ENCODE data around the gene TSPAN3.

Gene TSPAN3

DNA sequence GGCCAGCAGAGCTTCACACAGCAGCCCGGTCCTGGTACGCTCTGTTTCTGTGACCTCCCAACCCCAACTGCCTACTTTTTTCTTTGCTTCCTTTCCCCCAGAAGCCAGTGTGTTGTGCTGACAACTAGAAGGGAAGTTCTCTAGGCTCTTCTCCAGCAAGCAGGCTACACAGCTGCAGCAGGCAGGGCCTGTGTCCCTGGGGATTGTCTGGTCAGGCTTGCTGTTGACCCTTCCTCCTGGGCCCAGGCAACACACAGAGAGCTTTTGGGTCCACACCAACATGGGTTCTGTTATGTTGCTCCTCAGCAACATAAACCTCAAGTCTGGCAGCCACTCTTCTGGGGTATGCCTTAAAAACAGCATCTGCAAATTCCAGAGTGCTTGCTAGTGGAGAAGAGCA is 36.2 kb upstream of the TSPAN3 start:
- WGBS, 2 donors (ENCODE audit: extremely low coverage in 2 of 2, insufficient read length in 2 of 2, insufficient replicate concordance in 1 of 2), result no CpG with 5 or more reads among the region's 2 CpGs
- Histone ChIP-seq H3K4me3 (ENCODE audit: low read length in 2 of 2) (no peak overlapping the region), H3K14ac (ENCODE audit: low read length) (no peak overlapping the region), H3K79me1 (ENCODE audit: low read depth, low read length) (no peaks in the 10 kb centered on the region), H3K23ac (ENCODE audit: low read depth, low read length, poor library complexity) (no peak overlapping the region), H3K4me2 (ENCODE audit: insufficient read depth, low read length, poor library complexity, severe bottlenecking) (no peak overlapping the region), H2BK5ac (ENCODE audit: low read length) (no peak overlapping the region), H3K9ac (ENCODE audit: low read depth, low read length, poor library complexity) (no peak overlapping the region), H3K36me3 (replicated peaks in 1 of 2; ENCODE audit: control insufficient read depth in 2 of 2, insufficient read depth in 2 of 2, low read length in 2 of 2) (peaks cover 0 to 3% of the 10 kb centered on the region in 2 donors), H2AFZ (ENCODE audit: low read length) (no peak overlapping the region), H3K4me1 (ENCODE audit: control insufficient read depth in 2 of 2, insufficient read depth in 1 of 2, low read depth in 1 of 2, low read length in 2 of 2) (peaks cover 5 to 12% of the 10 kb centered on the region in 2 donors), H3K27ac (replicated peaks; ENCODE audit: low read length) (no peak overlapping the region), H3K27me3 (ENCODE audit: control insufficient read depth in 3 of 3, insufficient read depth in 3 of 3, low read depth in 1 of 3, low read length in 3 of 3) (no peaks in the 10 kb centered on the region), H2BK12ac (ENCODE audit: low read length) (no peak overlapping the region), H3K9me3 (replicated peaks in 1 of 2; ENCODE audit: control insufficient read depth in 2 of 2, insufficient read depth in 1 of 2, low read depth in 1 of 2, low read length in 2 of 2) (no peaks in the 10 kb centered on the region), H3K18ac (ENCODE audit: low read length) (no peak overlapping the region), H2BK120ac (ENCODE audit: low read depth, low read length) (no peak overlapping the region), H3K4ac (ENCODE audit: low read length) (no peak overlapping the region), H4K91ac (ENCODE audit: low read depth, low read length, poor library complexity) (no peak overlapping the region), H2AK5ac (ENCODE audit: low read depth, low read length) (no peak overlapping the region), H2BK15ac (ENCODE audit: low read length) (no peak overlapping the region), H4K8ac (ENCODE audit: low read depth, low read length) (no peak overlapping the region)
- DNase-seq (ENCODE audit: low spot score), result no peak

DNA sequence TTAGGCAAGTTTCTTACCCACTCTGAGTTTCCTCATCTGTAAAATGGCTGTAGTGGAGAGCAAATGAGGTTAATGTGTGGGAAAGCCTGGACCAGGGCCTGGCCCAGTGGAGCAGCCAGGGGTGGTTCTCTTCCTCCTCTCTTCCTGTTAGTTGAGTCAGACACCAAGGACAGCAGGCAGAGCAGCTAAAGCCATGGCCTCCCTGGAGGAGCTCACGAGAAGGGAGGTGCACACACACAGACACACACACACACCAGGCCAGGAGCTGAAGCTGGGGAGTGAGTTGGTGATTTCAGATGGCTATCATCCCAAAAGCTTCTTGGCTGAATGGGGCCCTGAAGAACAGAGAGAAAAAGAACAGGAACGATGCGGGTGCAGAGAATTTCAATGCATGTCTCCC is 33.2 kb upstream of the TSPAN3 start:
- H4K91ac ChIP-seq (ENCODE audit: low read depth, low read length, poor library complexity), result no peak overlapping the region
- H3K4me3 ChIP-seq (ENCODE audit: low read length in 2 of 2), result no peak overlapping the region
- no peak overlapping the region for H3K27ac ChIP-seq (replicated peaks; ENCODE audit: low read length)
- no peak overlapping the region for H2BK12ac ChIP-seq (ENCODE audit: low read length)
- no peak overlapping the region for H2AFZ ChIP-seq (ENCODE audit: low read length)
- no peaks in the 10 kb centered on the region for H3K36me3 ChIP-seq (replicated peaks in 1 of 2; ENCODE audit: control insufficient read depth in 2 of 2, insufficient read depth in 2 of 2, low read length in 2 of 2)
- no peak overlapping the region for H3K23ac ChIP-seq (ENCODE audit: low read depth, low read length, poor library complexity)
- no peak overlapping the region for H2BK120ac ChIP-seq (ENCODE audit: low read depth, low read length)
- no peak overlapping the region for H3K18ac ChIP-seq (ENCODE audit: low read length)
- DNase-seq (ENCODE audit: low spot score), result no peak
- WGBS, 2 donors (ENCODE audit: extremely low coverage in 2 of 2, insufficient read length in 2 of 2, insufficient replicate concordance in 1 of 2), result no CpG with 5 or more reads among the region's 3 CpGs
- no peak overlapping the region for H3K9ac ChIP-seq (ENCODE audit: low read depth, low read length, poor library complexity)
- H3K4me2 ChIP-seq (ENCODE audit: insufficient read depth, low read length, poor library complexity, severe bottlenecking), result no peak overlapping the region
- no peaks in the 10 kb centered on the region for H3K27me3 ChIP-seq (ENCODE audit: control insufficient read depth in 3 of 3, insufficient read depth in 3 of 3, low read depth in 1 of 3, low read length in 3 of 3)
- no peaks in the 10 kb centered on the region for H3K9me3 ChIP-seq (replicated peaks in 1 of 2; ENCODE audit: control insufficient read depth in 2 of 2, insufficient read depth in 1 of 2, low read depth in 1 of 2, low read length in 2 of 2)
- H3K4me1 ChIP-seq (ENCODE audit: control insufficient read depth in 2 of 2, insufficient read depth in 1 of 2, low read depth in 1 of 2, low read length in 2 of 2), result peaks cover 5 to 20% of the 10 kb centered on the region in 2 donors
- H4K8ac ChIP-seq (ENCODE audit: low read depth, low read length), result no peak overlapping the region
- H3K79me1 ChIP-seq (ENCODE audit: low read depth, low read length), result no peaks in the 10 kb centered on the region
- no peak overlapping the region for H3K4ac ChIP-seq (ENCODE audit: low read length)
- H2BK5ac ChIP-seq (ENCODE audit: low read length), result no peak overlapping the region
- no peak overlapping the region for H2BK15ac ChIP-seq (ENCODE audit: low read length)
- H3K14ac ChIP-seq (ENCODE audit: low read length), result no peak overlapping the region
- no peak overlapping the region for H2AK5ac ChIP-seq (ENCODE audit: low read depth, low read length)

DNA sequence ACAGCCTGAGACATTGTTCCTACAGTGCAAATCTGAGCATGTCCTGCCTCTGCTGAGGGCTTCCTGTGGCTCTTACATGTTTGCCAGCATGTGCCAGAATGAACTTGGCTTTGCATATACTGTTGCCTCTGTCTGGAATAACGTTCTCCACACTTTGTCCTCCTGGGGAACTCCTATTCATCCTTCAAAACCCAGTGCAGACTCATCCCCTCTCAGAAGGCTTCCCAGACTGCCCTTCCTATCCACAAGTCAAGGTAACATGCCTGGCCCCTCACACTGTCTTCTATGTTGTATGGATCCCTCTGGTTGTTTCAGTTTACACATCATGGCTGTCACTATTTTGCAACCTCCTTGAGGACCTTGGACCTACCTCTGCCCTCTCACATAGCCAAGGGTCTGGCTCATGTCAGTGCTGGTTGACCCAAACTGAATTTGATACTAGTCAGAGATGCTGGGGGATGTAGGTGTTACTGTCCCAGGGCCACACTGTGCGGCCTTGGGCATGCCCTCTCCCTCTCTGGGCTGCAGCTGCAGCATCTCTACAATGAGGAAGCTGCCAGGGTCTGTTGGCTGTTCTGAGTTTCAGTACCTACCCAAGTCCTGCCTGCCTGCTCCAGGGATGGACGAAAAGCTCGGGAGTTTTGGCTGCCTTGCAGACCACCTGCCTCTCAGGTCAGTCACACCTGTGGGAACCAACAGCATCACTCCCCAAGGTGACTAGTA is 29.0 kb upstream of the TSPAN3 start:
- Histone ChIP-seq H2AK5ac (ENCODE audit: low read depth, low read length) (no peak overlapping the region), H3K27me3 (ENCODE audit: control insufficient read depth in 3 of 3, insufficient read depth in 3 of 3, low read depth in 1 of 3, low read length in 3 of 3) (no peaks in the 10 kb centered on the region), H3K9ac (ENCODE audit: low read depth, low read length, poor library complexity) (peak overlapping the region; percentile 7), H3K4me2 (ENCODE audit: insufficient read depth, low read length, poor library complexity, severe bottlenecking) (no peak overlapping the region), H3K79me1 (ENCODE audit: low read depth, low read length) (no peaks in the 10 kb centered on the region), H3K4me1 (ENCODE audit: control insufficient read depth in 2 of 2, insufficient read depth in 1 of 2, low read depth in 1 of 2, low read length in 2 of 2) (peaks cover 0 to 12% of the 10 kb centered on the region in 2 donors), H3K4ac (ENCODE audit: low read length) (no peak overlapping the region), H4K8ac (ENCODE audit: low read depth, low read length) (no peak overlapping the region), H2BK15ac (ENCODE audit: low read length) (no peak overlapping the region), H3K14ac (ENCODE audit: low read length) (no peak overlapping the region), H3K9me3 (replicated peaks in 1 of 2; ENCODE audit: control insufficient read depth in 2 of 2, insufficient read depth in 1 of 2, low read depth in 1 of 2, low read length in 2 of 2) (no peaks in the 10 kb centered on the region), H3K36me3 (replicated peaks in 1 of 2; ENCODE audit: control insufficient read depth in 2 of 2, insufficient read depth in 2 of 2, low read length in 2 of 2) (no peaks in the 10 kb centered on the region), H2BK5ac (ENCODE audit: low read length) (no peak overlapping the region), H2AFZ (ENCODE audit: low read length) (no peak overlapping the region), H4K91ac (ENCODE audit: low read depth, low read length, poor library complexity) (no peak overlapping the region), H2BK12ac (ENCODE audit: low read length) (no peak overlapping the region), H3K4me3 (ENCODE audit: low read length in 2 of 2) (peak overlapping the region in 1 of 2 donors; percentile 19), H3K23ac (ENCODE audit: low read depth, low read length, poor library complexity) (no peak overlapping the region), H3K27ac (replicated peaks; ENCODE audit: low read length) (no peak overlapping the region), H3K18ac (ENCODE audit: low read length) (peak overlapping the region; percentile 23), H2BK120ac (ENCODE audit: low read depth, low read length) (no peak overlapping the region)
- DNase-seq (ENCODE audit: low spot score), result no peak
- no CpG with 5 or more reads among the region's 4 CpGs for WGBS, 2 donors (ENCODE audit: extremely low coverage in 2 of 2, insufficient read length in 2 of 2, insufficient replicate concordance in 1 of 2)

DNA sequence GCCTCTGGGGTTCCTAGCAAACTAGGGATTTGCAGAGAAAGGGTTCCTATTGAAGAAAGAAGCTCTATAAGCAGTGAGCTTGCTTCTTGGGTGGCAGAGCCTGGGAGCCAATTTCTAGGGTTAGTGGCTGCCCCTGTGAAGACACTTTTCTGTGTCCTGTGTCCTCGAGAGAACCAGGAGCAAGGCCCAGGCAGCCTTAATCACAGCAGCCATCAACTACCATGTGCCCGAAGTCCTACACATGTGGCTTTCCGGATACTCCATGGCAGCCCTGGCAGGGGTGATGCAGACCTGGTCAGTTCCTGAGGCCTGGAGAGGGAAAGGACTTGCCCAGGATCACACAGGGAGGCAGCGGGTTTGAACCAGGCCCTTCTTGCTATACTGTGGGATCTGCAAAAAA is 27.7 kb upstream of the TSPAN3 start:
- no peak overlapping the region for H4K91ac ChIP-seq (ENCODE audit: low read depth, low read length, poor library complexity)
- no peak overlapping the region for H2AK5ac ChIP-seq (ENCODE audit: low read depth, low read length)
- H3K36me3 ChIP-seq (replicated peaks in 1 of 2; ENCODE audit: control insufficient read depth in 2 of 2, insufficient read depth in 2 of 2, low read length in 2 of 2), result no peaks in the 10 kb centered on the region
- H3K23ac ChIP-seq (ENCODE audit: low read depth, low read length, poor library complexity), result no peak overlapping the region
- H3K79me1 ChIP-seq (ENCODE audit: low read depth, low read length), result no peaks in the 10 kb centered on the region
- H3K4ac ChIP-seq (ENCODE audit: low read length), result no peak overlapping the region
- no peak overlapping the region for H3K18ac ChIP-seq (ENCODE audit: low read length)
- no peak overlapping the region for H3K9ac ChIP-seq (ENCODE audit: low read depth, low read length, poor library complexity)
- H2BK12ac ChIP-seq (ENCODE audit: low read length), result no peak overlapping the region
- no peak overlapping the region for H2BK5ac ChIP-seq (ENCODE audit: low read length)
- H3K4me3 ChIP-seq (ENCODE audit: low read length in 2 of 2), result no peak overlapping the region
- no CpG with 5 or more reads among the region's 4 CpGs for WGBS, 2 donors (ENCODE audit: extremely low coverage in 2 of 2, insufficient read length in 2 of 2, insufficient replicate concordance in 1 of 2)
- H4K8ac ChIP-seq (ENCODE audit: low read depth, low read length), result no peak overlapping the region
- no peak overlapping the region for H2AFZ ChIP-seq (ENCODE audit: low read length)
- H3K27ac ChIP-seq (replicated peaks; ENCODE audit: low read length), result no peak overlapping the region
- H3K4me1 ChIP-seq (ENCODE audit: control insufficient read depth in 2 of 2, insufficient read depth in 1 of 2, low read depth in 1 of 2, low read length in 2 of 2), result peaks cover 0 to 12% of the 10 kb centered on the region in 2 donors
- no peak overlapping the region for H3K4me2 ChIP-seq (ENCODE audit: insufficient read depth, low read length, poor library complexity, severe bottlenecking)
- DNase-seq (ENCODE audit: low spot score), result no peak
- no peaks in the 10 kb centered on the region for H3K27me3 ChIP-seq (ENCODE audit: control insufficient read depth in 3 of 3, insufficient read depth in 3 of 3, low read depth in 1 of 3, low read length in 3 of 3)
- H2BK120ac ChIP-seq (ENCODE audit: low read depth, low read length), result no peak overlapping the region
- no peak overlapping the region for H2BK15ac ChIP-seq (ENCODE audit: low read length)
- H3K9me3 ChIP-seq (replicated peaks in 1 of 2; ENCODE audit: control insufficient read depth in 2 of 2, insufficient read depth in 1 of 2, low read depth in 1 of 2, low read length in 2 of 2), result no peaks in the 10 kb centered on the region
- H3K14ac ChIP-seq (ENCODE audit: low read length), result no peak overlapping the region

Measured in neuronal stem cell (in vitro differentiated cells).